Measurements from ENCODE around the gene GM2A.

DNA sequence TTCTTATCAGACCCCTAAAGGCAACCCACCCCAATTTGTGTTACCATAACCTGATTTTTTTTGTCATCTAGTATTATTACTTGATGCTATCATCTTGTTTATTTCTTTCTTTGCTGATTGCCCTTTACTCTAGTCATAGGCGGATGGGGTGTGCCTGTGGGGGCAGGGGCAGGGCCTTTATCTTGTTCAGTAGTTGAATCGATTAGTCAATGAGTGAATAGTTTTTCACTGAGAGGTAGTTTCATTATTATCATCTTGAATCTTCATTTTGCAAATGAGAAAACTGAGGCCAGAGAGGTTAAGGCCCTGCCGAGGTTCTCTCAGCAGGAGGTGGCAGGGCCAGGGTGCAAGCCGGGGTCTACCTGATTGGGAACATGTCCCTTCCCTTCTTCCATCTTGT, 9.4 kb upstream of the GM2A start:
- TF ChIP-seq, protein P1, sequence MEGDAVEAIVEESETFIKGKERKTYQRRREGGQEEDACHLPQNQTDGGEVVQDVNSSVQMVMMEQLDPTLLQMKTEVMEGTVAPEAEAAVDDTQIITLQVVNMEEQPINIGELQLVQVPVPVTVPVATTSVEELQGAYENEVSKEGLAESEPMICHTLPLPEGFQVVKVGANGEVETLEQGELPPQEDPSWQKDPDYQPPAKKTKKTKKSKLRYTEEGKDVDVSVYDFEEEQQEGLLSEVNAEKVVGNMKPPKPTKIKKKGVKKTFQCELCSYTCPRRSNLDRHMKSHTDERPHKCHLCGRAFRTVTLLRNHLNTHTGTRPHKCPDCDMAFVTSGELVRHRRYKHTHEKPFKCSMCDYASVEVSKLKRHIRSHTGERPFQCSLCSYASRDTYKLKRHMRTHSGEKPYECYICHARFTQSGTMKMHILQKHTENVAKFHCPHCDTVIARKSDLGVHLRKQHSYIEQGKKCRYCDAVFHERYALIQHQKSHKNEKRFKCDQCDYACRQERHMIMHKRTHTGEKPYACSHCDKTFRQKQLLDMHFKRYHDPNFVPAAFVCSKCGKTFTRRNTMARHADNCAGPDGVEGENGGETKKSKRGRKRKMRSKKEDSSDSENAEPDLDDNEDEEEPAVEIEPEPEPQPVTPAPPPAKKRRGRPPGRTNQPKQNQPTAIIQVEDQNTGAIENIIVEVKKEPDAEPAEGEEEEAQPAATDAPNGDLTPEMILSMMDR (IDR thresholded peaks at IDR 0.05), result no peak
- TF ChIP-seq POLR2A (IDR thresholded peaks at IDR 0.05), result no peak

Measured in breast epithelium (tissue), 3 donors.